ENCODE results near the gene VPS13A. TPM values are rescaled to one million over a fixed set of nuclear protein-coding genes. Genes with fewer than 3 reads are reported as not detected.

VPS13A gene
- total RNA-seq, 3 donors from 2014 or later: 48.7 to 62.6 (median 49.2) TPM

- Histone ChIP-seq H3K4me1 (ENCODE audit: low read depth) (no peaks in the 10 kb centered on the region), H3K4me3 (no peak overlapping the region), H3K9me3 (no peaks in the 10 kb centered on the region), H3K36me3 (ENCODE audit: low read depth) (no peaks in the 10 kb centered on the region)
- intact Hi-C loops (cut with DNase I, micrococcal nuclease): no loop called here
- no peak for DNase-seq
- no peak for TF ChIP-seq CTCF (IDR thresholded peaks at IDR 0.05)
- ATAC-seq: no peak
These were observed 240.9 kb downstream of the VPS13A start for GRCh38 chr9:77418226-77418625.

- ATAC-seq (no peak), DNase-seq (no peak)
- intact Hi-C loops (cut with DNase I, micrococcal nuclease): no loop called here
- no peak for TF ChIP-seq CTCF (IDR thresholded peaks at IDR 0.05)
- no peaks in the 10 kb centered on the region for H3K36me3 ChIP-seq (ENCODE audit: low read depth)
- H3K9me3 ChIP-seq: no peaks in the 10 kb centered on the region
- no peaks in the 10 kb centered on the region for H3K4me1 ChIP-seq (ENCODE audit: low read depth)
- H3K4me3 ChIP-seq: no peak overlapping the region
These were observed 243.3 kb downstream of the VPS13A start for GRCh38 chr9:77420641-77421040.

- TF ChIP-seq CTCF (IDR thresholded peaks at IDR 0.05): no peak
- no peak for ATAC-seq
- no peaks in the 10 kb centered on the region for H3K4me1 ChIP-seq (ENCODE audit: low read depth)
- no peak for DNase-seq
- intact Hi-C loops (cut with DNase I, micrococcal nuclease): no loop called here
- H3K4me3 ChIP-seq: no peak overlapping the region
- no peaks in the 10 kb centered on the region for H3K9me3 ChIP-seq
- no peaks in the 10 kb centered on the region for H3K36me3 ChIP-seq (ENCODE audit: low read depth)
These were observed 244.4 kb downstream of the VPS13A start for GRCh38 chr9:77421506-77422265.

GRCh38 chr9:77422969-77423368 lies 245.6 kb downstream of the VPS13A start:
- DNase-seq (no peak), ATAC-seq (no peak)
- no peaks in the 10 kb centered on the region for H3K36me3 ChIP-seq (ENCODE audit: low read depth)
- H3K4me3 ChIP-seq: no peak overlapping the region
- no peak for TF ChIP-seq CTCF (IDR thresholded peaks at IDR 0.05)
- intact Hi-C loops (cut with DNase I, micrococcal nuclease): no loop called here
- no peaks in the 10 kb centered on the region for H3K4me1 ChIP-seq (ENCODE audit: low read depth)
- H3K9me3 ChIP-seq: no peaks in the 10 kb centered on the region

GRCh38 chr9:77423841-77424240 lies 246.5 kb downstream of the VPS13A start:
- intact Hi-C loops (cut with DNase I, micrococcal nuclease): no loop called here
- Histone ChIP-seq H3K4me3 (no peak overlapping the region), H3K9me3 (no peaks in the 10 kb centered on the region), H3K36me3 (ENCODE audit: low read depth) (no peaks in the 10 kb centered on the region), H3K4me1 (ENCODE audit: low read depth) (no peaks in the 10 kb centered on the region)
- no peak for ATAC-seq
- TF ChIP-seq CTCF (IDR thresholded peaks at IDR 0.05): no peak
- no peak for DNase-seq

All from mucosa of descending colon (tissue), 3 donors.